B cell (primary cell): ENCODE data around the gene CLIP1. TPM values are rescaled to one million over a fixed set of nuclear protein-coding genes. Genes with fewer than 3 reads are reported as not detected.

Source experiments
- ATAC-seq: fragments of 200-7000 bp; cut with Tn5 transposase; one replicate; pipeline ENCODE4 v1.10.0; 2021; ENCODE audit warnings: low read depth, mild to moderate bottlenecking, moderate number of reproducible peaks, moderate library complexity
- CTCF ChIA-PET: fragments of 350-600 bp; sonication (Branson Sonifier 250); formaldehyde crosslinking; loops from one replicate; lab custom pipeline; 2021; ENCODE audit warnings: antibody characterized with exemption, inconsistent platforms; lab: Charles Lee
- POLR2A ChIA-PET: fragments of 350-600 bp; sonication (Branson Sonifier 250); formaldehyde crosslinking; loops from one replicate; lab custom pipeline; 2021; ENCODE audit warnings: antibody characterized with exemption; lab: Charles Lee
- DNase-seq: peaks from one replicate; pipeline ENCODE4 v3.0.0; 2013
- H2AFZ ChIP-seq: 2 replicates; pipeline ENCODE4 v1.6.1; 2012; ENCODE audit warnings: mild to moderate bottlenecking, low read depth, low read length; ENCODE audit not compliant: insufficient read depth, poor library complexity, severe bottlenecking
- H3K27ac ChIP-seq, 2 donors: 1 replicate in 1 of 2; 2 replicates in 1 of 2; pipeline ENCODE4 v1.5.1; 2012 to 2013; ENCODE audit warnings: low read length in 2 of 2, mild to moderate bottlenecking in 2 of 2, moderate library complexity in 1 of 2
- H3K27me3 ChIP-seq, 4 experiments: fragments of 200-600 bp in 1 of 4; sonication (generic) in 1 of 4; replicated peaks in 1 of 4; 1 replicate in 2 of 4; 2 replicates in 2 of 4; pipeline versions ENCODE4 v1.6.1 to v1.7.0; 2013 to 2016; ENCODE audit warnings: low read length in 3 of 4, mild to moderate bottlenecking in 2 of 4, mixed read lengths in 1 of 4, moderate library complexity in 1 of 4; ENCODE audit not compliant: insufficient read depth in 4 of 4, control insufficient read depth in 3 of 4; ENCODE audit errors: control extremely low read depth in 1 of 4
- H3K36me3 ChIP-seq, 2 experiments: replicated peaks in 1 of 2; 1 replicate in 1 of 2; 2 replicates in 1 of 2; pipeline versions ENCODE4 v1.6.1 to v1.7.1; 2013; ENCODE audit warnings: low read length in 1 of 2; ENCODE audit not compliant: insufficient read depth in 2 of 2, control insufficient read depth in 1 of 2; ENCODE audit errors: control extremely low read depth in 1 of 2, extremely low read depth in 1 of 2
- H3K4me1 ChIP-seq, 2 donors: fragments of 200-600 bp in 1 of 2; sonication (generic) in 1 of 2; 1 replicate in 1 of 2; 2 replicates in 1 of 2; pipeline versions ENCODE4 v1.5.1 to v1.6.1; 2013 to 2017; ENCODE audit warnings: low read length in 2 of 2; ENCODE audit not compliant: control insufficient read depth in 2 of 2, insufficient read depth in 2 of 2
- H3K4me2 ChIP-seq: replicated peaks from 2 replicates; pipeline ENCODE3; 2012; ENCODE audit warnings: mild to moderate bottlenecking, low read depth, low read length; ENCODE audit not compliant: poor library complexity, severe bottlenecking
- H3K4me3 ChIP-seq, 5 experiments: fragments of 200-600 bp in 1 of 5; sonication (generic) in 1 of 5; 1 replicate in 3 of 5; 2 replicates in 2 of 5; pipeline versions ENCODE4 v1.5.1 to v1.7.0; 2011 to 2016; ENCODE audit warnings: low read length in 4 of 5, mild to moderate bottlenecking in 4 of 5, low read depth in 2 of 5, control low read depth in 1 of 5, moderate library complexity in 1 of 5; ENCODE audit not compliant: insufficient read depth in 1 of 5; ENCODE audit errors: control extremely low read depth in 1 of 5, extremely low read depth in 1 of 5
- H3K79me2 ChIP-seq: fragments of 200-600 bp; sonication (generic); one replicate; pipeline ENCODE4 v1.6.0; 2016; ENCODE audit warnings: low read length; ENCODE audit not compliant: control insufficient read depth, insufficient read depth
- H3K9ac ChIP-seq: fragments of 200-600 bp; sonication (generic); 2 replicates; pipeline ENCODE4 v1.6.1; 2017; ENCODE audit warnings: mild to moderate bottlenecking, low read length, moderate library complexity
- H3K9me3 ChIP-seq, 3 donors: one replicate each; pipeline versions ENCODE4 v1.6.1 to v1.7.1; 2013; ENCODE audit warnings: low read length in 2 of 3; ENCODE audit not compliant: control insufficient read depth in 2 of 3, insufficient read depth in 1 of 3; ENCODE audit errors: control extremely low read depth in 1 of 3
- H4K20me1 ChIP-seq: 2 replicates; pipeline ENCODE4 v1.6.0; 2012; ENCODE audit warnings: mild to moderate bottlenecking, low read length; ENCODE audit not compliant: insufficient read depth, control insufficient read depth, poor library complexity, severe bottlenecking
- H3K27ac Mint-ChIP-seq: one replicate; pipeline ENCODE4 v1.8.0; 2021; ENCODE audit warnings: mixed read lengths
- H3K27me3 Mint-ChIP-seq: one replicate; pipeline ENCODE4 v1.8.0; 2021; ENCODE audit warnings: mixed read lengths
- H3K4me1 Mint-ChIP-seq: one replicate; pipeline ENCODE4 v1.8.0; 2021; ENCODE audit warnings: mixed read lengths
- H3K4me3 Mint-ChIP-seq: one replicate; pipeline ENCODE4 v1.8.0; 2021; ENCODE audit warnings: mixed read lengths
- H3K9me3 Mint-ChIP-seq: one replicate; pipeline ENCODE4 v1.8.0; 2022; ENCODE audit warnings: mixed read lengths; ENCODE audit not compliant: insufficient read depth
- CTCF ChIP-seq: fragments of 200-600 bp; IDR thresholded peaks from one replicate; pipeline ENCODE4 v1.8.0; 2022; ENCODE audit warnings: antibody characterized with exemption, mild to moderate bottlenecking
- EZH2 ChIP-seq: IDR thresholded peaks from 2 replicates; pipeline ENCODE4 v1.6.1; 2012; ENCODE audit warnings: borderline replicate concordance, low read depth, mild to moderate bottlenecking, moderate library complexity, low read length; ENCODE audit not compliant: insufficient read depth, poor library complexity, severe bottlenecking
- WGBS: methylation state at CpG from one replicate; pipeline ENCODE4 v1.1.5; 2013; ENCODE audit warnings: missing lambda C conversion rate; ENCODE audit not compliant: insufficient coverage; 5-methylcytosine and 5-hydroxymethylcytosine counted together
- intact Hi-C: fragments of 100-400 bp; cut with micrococcal nuclease; formaldehyde crosslinking; loops from one replicate; pipeline ENCODE4 v1.10.0; 2022
- polyA plus RNA-seq: library from polyadenylated mRNA; depleted of rRNA; stranded (reverse); fragments of >200 nt; gene quantifications from 2 replicates; pipeline ENCODE4 v1.2.3, GENCODE V29; 2012
- total RNA-seq, 2 donors: library from RNA; stranded (reverse); fragments of 120-200 nt in 1 of 2; gene quantifications; 1 replicate in 1 of 2; 2 replicates in 1 of 2; pipeline versions ENCODE4 v1.2.3 to v1.2.4, GENCODE V29; 2013 to 2022

CLIP1 gene
- total and polyA plus RNA-seq, 2 donors (not counting 1 experiment from before 2014, with no cell fraction given) = 17.0 to 64.9 TPM

- H3K9me3 Mint-ChIP-seq = no peaks in the 10 kb centered on the region
- no peak overlapping the region for H3K4me3 Mint-ChIP-seq
- TF ChIP-seq CTCF (no peak), EZH2 (no peak)
- Histone ChIP-seq H3K4me2 (no peak overlapping the region), H3K9me3 (no peaks in the 10 kb centered on the region), H2AFZ (no peak overlapping the region), H3K36me3 (no peaks in the 10 kb centered on the region), H3K4me1 (no peaks in the 10 kb centered on the region), H4K20me1 (no peaks in the 10 kb centered on the region), H3K27me3 (no peaks in the 10 kb centered on the region), H3K79me2 (no peaks in the 10 kb centered on the region), H3K9ac (no peak overlapping the region), H3K27ac (no peak overlapping the region), H3K4me3 (no peak overlapping the region)
- 87% methylated on average over 2 of the region's 2 CpGs for WGBS
- H3K27me3 Mint-ChIP-seq = no peaks in the 10 kb centered on the region
- no peak overlapping the region for H3K27ac Mint-ChIP-seq
- DNase-seq (no peak), ATAC-seq (no peak)
- ChIA-PET POLR2A (interaction anchor here (0.6 kb wide), 1 partner anchor 11 kb away, joined by 3 read pairs; no protein-coding TSS in a partner anchor), CTCF (interaction anchor here (0.6 to 2.1 kb wide), 4 partner anchors 11 to 1376 kb away, joined by 3 to 6 read pairs (median 4); no protein-coding TSS in a partner anchor)
- intact Hi-C loops = no loop called here
- H3K4me1 Mint-ChIP-seq = peaks cover 3% of the 10 kb centered on the region
These were observed 38.2 kb upstream of the CLIP1 start for GRCh38 chr12:122460641-122461040.

- Histone ChIP-seq H4K20me1 (no peaks in the 10 kb centered on the region), H3K4me2 (no peak overlapping the region), H3K4me1 (no peaks in the 10 kb centered on the region), H3K4me3 (no peak overlapping the region), H3K9me3 (no peaks in the 10 kb centered on the region), H3K27me3 (no peaks in the 10 kb centered on the region), H3K27ac (no peak overlapping the region), H3K79me2 (no peaks in the 10 kb centered on the region), H3K9ac (no peak overlapping the region), H2AFZ (no peak overlapping the region), H3K36me3 (no peaks in the 10 kb centered on the region)
- intact Hi-C loops = no loop called here
- WGBS = 87% methylated on average over 3 of the region's 7 CpGs
- ATAC-seq (no peak), DNase-seq (no peak)
- H3K9me3 Mint-ChIP-seq = no peaks in the 10 kb centered on the region
- H3K4me3 Mint-ChIP-seq = no peak overlapping the region
- H3K27me3 Mint-ChIP-seq = no peaks in the 10 kb centered on the region
- H3K4me1 Mint-ChIP-seq = peaks cover 3% of the 10 kb centered on the region
- POLR2A ChIA-PET = interaction anchor here (0.6 kb wide), 1 partner anchor 12 kb away, joined by 3 read pairs; no protein-coding TSS in a partner anchor
- TF ChIP-seq CTCF = no peak
- no peak for TF ChIP-seq EZH2
- CTCF ChIA-PET = interaction anchor here (0.6 to 2.1 kb wide), 3 partner anchors 12 to 1377 kb away, joined by 3 to 6 read pairs (median 5); no protein-coding TSS in a partner anchor
- no peak overlapping the region for H3K27ac Mint-ChIP-seq
These were observed 37.6 kb upstream of the CLIP1 start for GRCh38 chr12:122460061-122460460.
